ENCODE measurements around the gene ZNF280B.

ZNF280B gene, protein sequence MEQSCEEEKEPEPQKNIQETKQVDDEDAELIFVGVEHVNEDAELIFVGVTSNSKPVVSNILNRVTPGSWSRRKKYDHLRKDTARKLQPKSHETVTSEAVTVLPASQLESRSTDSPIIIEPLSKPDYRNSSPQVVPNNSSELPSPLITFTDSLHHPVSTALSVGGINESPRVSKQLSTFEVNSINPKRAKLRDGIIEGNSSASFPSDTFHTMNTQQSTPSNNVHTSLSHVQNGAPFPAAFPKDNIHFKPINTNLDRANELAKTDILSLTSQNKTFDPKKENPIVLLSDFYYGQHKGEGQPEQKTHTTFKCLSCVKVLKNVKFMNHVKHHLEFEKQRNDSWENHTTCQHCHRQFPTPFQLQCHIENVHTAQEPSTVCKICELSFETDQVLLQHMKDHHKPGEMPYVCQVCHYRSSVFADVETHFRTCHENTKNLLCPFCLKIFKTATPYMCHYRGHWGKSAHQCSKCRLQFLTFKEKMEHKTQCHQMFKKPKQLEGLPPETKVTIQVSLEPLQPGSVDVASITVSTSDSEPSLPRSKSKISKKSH

DNA sequence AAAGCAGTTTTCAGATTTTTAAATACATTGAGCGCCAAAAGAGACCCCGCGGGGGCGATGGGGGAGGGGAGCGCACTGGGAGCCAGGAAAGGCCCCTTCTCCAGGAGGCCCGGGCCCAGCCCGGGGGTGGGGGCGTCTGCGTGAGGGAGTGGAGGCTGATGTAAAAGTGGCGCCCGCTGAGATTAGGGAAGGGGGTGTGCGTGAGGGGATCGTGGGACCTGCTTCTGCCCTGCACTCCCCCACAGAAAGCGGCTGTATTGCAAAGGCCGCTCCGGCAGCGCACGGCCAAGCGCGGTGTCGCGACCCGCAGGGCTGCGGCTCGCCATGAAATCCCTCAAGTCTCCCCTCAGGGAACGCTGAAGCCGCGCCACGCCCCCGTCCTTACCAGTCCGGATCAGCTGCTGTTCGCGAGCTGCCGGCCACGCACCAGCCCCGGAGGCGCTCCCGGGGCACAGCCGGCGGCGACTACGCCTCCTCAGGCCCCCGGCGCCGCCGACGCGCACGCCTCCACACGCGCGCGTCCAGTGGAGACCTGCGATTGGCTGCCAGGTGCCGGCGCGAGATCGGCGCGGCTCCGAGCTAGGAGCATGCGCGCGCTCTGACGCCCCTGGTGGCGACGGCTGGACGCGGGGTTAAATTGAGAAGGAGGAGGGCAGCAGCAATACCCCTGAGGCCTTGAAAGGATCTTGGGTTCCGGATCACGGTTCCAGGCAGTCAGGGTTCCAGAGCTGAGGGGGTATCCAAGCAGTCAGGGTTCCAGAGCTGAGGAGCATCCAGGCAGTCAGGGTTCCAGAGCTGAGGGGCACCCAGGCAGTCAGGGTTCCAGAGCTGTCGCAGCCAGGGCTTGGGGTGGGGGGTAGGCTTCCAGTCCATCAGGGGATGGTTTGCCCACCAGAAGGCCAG is at the start of gene ZNF280B:
TSS of gene ZNF280B (minus strand) at position 469 of the 903 bp plus-strand sequence. CDS start 19,344 bp downstream, outside the sequence.
- DNase-seq = peak; percentile 95

DNA sequence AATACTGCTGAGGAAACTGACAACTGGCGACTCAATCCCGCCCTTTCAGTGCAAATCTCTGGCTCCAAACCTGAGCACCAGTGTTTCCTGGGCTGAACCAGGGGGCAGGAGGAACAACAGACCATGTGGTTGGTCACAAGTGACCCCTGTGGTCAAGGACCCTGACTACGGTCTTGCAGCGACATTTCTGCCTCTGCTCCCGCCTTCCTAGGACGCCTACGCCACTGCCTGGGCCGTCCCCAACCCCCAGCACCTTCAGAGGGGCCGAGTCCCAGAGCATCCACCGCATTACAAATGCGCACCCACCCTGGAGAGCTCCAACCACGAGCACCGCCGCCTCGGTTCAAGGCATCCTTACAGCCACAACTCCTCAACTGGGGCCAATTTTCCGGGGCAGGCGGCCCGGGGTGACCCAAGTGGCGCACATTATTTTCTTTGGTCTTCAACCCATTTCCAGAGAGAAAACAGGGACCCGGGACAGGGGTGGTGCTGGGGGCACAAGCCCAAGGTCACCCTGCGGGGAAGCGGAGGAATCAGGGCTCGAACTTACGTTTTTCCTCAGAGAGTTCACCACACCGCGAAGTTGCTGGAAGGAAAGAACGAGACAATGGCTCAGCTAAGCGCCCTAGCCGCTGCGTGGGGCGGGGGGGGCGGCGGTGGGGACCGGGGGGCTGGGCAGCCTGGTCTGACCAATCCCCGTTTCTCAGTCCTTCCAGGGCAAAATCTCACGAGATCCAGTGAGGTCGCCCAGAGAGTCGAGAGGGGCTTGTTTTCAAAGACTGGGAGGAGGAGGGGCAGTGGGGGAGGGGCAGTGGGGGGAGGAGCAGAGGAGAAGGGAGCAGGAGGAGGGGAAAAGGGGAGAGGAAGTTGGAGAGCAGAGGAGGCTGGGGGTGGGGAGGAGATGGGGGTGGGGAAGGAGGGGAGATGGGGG is 48.7 kb upstream of the ZNF280B start:
- no peak for DNase-seq

DNA sequence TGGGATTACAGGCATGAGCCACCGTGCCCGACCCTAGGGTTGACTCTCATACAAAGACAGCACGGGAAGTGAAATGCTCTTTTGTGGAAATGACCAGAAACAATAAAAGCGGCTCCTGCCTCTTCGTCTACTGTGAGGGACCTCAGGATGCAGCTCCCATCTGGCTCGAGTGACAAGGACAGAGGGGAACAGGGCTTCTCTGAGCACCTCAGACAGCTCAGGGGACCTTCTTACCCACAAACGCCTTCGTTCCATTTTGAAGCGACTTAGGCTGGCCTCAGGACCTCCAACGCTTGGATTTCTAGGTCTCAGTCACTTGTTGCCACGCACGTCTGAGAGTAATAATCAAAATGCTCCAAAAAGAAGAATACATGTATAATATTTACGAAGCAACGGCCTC is 48.0 kb upstream of the ZNF280B start:
- no peak for DNase-seq

DNA sequence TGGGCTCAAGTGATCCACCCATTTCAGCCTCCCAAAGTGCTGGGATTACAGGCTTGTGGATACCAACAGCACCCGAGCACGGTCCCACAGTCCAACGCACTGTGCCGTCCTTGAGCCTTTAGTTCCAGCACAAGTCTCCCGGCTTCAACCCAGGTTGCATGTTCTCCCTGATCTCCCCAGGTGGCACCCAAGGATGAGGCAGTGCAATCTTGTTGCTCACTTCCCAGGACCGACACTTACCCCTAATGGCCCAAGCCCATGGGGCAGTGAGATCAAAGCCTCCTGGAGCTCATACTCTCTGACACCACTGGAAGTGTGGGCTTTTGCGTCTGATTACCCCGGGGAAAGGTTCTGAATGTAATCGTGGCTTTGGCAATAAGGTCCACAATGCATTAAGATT is 47.1 kb upstream of the ZNF280B start:
- DNase-seq = no peak

DNA sequence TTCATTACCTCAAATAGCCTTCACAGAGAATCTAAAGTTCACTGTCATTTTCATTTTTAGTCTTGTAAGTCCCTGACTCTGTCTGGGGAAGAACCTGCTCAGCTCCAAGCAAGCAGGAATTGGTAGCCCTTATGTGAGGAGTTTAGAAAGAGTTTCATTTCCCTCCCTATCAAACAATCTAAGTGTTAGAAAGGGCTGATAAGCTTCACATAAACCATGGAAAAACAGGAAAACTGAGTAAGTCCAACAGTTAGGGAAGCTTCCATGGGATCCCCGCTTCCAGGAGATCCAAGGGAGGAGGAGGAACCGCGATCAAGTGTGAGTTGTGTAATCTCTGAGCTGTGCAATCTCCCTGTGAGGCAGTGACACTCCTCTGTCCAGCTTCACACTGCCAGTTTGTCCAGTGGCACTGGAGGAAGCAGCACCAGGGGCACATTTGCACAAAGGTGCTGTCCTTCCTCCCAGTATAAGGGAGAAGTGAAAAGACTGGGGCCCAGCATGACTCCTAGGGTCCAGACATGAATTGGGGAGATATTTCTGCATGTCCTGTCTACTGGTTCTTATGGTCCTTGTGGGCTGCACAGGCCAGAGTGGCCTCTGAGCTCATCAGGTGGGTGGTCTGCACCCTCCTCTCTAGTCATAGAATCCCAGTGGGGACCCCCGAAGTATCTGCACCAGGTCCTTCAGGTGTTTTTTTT is 46.2 kb upstream of the ZNF280B start:
- DNase-seq = no peak

DNA sequence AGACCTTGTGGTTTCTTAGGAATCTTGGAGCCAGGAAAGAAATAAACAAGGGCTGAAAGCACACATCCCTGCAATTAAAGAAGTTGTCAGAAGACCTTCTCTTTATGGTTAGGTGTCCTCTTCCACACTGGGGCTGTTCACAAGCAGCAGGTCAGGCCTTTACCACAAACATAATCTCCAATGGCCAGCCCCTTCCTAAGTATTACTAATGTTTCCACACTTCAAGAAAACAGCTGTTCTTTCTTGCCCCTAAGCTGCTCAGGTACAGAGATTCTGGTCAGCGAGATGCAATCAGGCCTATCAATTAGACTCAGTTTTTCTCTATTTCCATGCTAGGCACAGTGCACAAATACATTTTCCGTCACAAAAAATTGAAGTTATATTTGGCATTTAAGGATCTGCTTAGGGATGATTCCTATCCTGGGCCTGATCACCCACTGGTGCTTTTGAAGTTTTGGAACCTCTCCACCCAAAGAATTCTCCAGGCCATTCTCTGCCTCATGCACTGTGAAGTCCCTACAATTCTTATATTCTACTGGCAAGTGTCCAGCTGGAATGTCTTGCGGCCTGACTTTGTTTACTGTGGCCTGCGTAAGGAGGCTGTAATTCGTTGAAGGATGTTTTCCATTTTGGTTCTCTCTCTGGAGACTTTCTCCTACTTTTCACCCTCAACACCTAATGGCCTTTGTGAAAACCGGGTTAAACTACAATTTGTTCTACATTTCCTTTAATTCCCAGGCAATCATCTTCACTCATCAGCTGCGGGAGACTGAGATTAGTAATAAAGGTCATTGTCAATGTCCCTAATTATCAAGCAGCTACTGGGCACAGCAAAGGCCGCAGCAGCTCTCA is 45.4 kb upstream of the ZNF280B start:
- peak; percentile 7 for DNase-seq

DNA sequence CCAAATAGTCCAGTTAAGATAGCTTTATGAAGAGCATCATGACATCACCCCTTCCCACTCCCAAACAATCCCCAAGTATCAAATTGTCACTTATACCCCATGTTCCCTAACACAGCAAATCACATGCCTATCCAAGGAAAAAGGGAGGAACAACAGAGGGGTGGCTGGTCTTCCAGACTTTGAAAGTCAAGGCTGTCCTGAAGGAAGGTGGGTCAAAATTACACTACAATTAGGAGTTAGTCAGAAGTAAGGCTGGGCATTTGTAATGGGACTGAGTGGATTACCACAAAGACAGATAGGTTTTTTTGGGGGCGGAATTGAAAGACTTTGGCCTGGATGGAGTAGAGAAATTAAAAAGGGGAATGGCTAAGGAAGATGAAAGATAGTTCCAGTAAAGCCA is 44.6 kb upstream of the ZNF280B start:
- DNase-seq = no peak

DNA sequence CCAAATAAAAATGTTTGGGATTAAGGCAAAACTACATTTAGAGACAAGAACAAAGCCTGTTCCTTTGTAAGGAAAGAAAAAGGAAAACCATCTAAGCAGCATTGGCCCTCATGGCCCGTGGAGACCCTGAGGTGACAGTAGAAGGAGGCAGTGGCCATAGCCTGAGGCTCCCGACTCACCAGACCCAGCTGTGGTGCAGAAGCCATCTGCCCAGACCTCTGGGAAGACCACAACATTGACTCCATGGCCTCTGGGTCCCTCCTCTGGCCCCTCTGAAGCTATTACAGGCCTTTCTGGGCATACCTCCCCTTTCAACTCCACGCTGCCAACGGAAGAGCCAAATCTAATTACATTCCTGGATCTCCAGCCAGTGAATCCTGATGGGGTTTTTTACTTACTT is 44.1 kb upstream of the ZNF280B start:
- peak; percentile 67 for DNase-seq

DNA sequence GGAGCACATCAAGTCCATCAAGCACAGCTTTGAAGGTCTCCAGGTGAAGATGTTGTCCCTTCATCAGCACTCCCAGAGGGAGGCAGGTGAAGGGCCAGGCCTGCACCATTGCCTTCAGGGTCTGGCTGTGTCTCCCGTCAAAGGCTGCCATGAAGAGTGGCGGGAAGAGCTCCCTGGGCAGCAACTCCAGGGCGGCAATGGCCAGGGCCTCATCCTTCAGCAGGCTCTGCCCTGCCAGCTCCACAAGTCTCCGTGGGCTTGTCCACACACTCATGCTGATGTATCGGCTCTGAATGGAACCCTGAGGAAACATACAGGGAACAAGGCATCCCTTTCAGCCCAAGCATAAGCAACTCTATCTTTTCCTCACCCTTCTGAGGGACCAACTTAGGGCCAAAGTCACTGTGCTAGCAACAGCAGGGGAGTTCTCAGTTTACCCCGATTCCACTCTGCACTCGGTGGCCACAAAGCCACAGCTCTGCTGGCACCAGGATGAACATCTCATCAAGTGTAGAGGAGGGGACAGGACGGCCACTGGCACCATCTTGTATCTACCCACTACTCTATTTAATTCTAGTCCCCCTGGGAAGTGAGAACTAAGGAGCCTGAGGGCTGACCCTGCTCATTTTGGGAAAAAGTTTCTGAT is 42.4 kb upstream of the ZNF280B start:
- no peak for DNase-seq

DNA sequence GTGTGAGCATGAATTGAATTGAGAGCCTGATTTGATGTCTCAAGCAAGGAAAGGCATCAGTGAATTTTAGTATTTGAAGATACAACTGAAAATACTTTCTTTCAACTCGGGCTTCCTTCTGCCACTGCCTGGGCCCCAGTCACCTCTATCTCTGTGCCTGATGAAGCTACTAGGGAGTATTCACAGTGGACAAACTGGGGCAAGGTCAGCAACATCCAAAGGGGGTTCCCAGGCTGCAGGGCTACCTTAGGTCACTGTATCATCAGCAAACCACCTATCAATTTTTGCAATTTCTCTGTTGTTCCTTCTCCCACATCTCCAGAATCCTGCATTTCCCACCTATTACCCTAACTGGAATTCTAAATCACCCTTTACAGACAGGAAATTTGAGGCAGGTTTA is 40.4 kb upstream of the ZNF280B start:
- no peak for DNase-seq

DNA sequence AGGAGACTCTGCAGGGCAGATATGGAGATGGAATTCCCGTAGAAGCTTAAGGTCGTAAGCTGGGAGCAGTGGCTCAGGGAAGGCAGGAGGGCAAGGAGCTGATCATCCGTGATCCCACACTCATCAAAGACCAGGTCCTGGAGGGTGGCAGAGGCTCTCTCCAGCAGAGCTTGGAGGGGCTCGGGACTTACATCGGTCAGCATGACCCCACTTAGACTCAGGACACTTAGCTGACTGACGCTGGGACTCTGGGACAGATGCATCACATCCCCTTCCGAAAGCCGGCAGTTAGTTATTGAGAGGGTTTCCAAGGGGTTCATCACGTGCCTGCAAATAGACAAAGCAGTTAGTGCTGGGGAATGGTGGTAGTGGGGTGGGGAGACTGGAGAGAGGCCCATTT is 39.8 kb upstream of the ZNF280B start:
- no peak for DNase-seq

DNA sequence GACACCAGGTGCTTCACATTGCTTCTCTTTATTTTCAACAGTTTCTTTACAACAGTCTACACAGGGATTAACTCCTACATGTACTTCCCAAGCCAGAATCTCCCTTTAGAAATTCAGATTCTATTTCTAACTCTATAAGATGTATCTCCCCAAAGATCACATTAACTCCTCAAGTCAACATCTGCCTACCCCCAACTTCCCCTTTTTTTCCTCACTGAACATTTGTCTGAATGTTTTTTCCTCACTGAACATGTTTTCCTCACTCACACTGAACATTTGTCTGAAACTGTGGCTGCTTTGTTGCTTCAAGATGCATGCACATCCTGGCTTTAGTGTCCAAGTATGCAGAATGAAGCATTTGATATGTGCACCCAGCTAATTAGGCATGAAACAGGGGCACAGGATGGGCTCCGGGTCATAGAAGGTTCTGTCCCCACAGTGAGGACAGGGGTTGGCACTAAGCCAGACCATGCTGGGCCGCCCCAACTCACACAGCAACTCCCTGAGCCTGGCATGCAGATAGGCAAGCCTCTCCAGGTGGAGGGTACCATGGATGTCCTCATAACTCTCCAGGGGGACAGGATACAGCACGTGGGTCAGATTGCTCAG is 39.3 kb upstream of the ZNF280B start:
- DNase-seq = peak; percentile 69

DNA sequence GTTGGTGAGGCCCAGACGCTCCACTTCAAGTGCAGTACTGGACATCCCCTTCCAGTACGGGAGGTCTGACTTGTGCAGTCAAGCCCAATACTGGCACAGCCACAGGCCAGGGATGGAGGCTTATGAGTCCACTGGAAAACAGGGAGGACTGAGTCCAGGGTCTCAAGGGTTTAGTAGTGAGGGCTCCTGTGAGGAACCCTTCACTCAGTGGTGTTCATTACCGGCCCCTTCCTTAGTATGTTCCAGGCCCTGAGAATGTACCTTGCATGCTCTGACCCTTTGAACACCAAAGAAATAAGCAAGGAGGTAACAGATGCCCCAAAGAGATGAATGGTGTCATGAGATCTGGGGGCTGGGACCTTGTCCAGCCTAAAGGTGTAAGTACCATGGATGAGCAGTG is 38.7 kb upstream of the ZNF280B start:
- DNase-seq = no peak

DNA sequence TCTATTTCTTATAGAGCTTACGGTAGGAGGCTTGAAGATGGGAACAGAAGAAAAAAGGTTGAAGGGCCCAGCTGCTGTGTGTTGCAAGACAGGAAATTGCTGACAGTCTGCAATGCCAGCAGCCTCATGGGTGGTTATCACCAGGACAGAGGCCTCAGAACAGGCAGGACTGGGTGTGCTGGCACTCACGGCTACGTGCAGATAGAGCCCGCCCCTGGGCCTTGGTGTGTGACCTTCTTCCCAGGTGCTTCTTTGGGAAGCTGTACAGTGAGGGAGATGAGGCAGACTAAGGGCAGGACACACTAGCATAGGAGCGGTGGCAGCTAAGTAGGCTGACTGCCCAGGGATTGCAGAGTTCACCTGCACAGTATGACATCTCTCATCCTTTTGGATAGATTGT is 37.9 kb upstream of the ZNF280B start:
- peak; percentile 82 for DNase-seq

DNA sequence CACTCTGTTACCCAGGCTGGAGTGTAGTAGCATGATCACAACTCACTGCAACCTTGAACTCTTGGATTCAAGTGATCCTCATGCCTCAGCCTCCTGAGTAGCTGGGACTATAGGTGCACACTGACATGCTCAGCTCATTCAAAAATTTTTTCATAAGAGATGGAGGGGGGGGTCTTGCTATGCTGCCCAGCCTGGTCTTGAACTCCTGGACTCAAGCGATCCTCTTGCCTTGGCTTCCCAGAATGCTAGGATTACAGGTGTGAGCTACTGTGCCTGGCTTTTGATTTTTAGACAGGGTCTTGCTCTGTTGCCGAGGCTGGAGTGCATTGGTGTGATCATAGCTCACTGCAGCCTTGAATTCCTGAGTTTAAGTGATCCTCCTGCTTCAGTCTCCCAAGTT is 36.5 kb upstream of the ZNF280B start:
- DNase-seq = no peak

DNA sequence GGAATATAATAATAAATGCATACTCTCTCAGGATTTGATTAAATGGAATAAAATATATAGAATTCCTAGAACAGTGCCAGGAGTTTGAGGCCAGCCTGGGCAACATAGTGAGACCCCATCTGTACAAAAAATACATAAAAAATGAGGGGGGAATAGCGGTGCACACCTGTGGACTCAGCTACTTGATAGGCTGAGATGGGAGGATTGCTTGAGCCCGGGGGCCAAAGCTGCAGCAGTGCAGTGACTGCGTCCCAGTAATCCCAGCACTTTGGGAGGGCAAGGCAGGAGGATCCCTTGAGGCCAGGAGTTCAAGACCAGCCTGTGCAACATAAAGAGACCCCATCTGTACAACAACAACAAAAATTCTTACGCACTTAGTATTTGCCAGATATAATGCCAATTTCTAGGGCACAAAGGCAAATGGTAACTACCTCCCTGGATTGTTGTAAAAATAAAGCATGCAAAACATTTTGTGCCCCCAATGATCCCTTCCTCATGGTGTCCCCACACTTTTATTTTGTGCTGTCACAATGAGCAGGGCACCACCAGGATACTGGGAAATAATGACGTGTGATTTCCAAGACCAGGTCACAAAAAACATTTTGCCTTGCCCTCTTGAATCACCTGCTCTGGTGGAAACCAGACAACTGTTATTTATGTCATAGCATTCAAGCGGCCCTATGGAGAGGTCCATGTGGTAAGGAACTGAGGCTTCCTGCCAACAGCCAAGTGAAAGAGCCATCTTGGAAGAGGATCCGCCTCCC is 29.9 kb upstream of the ZNF280B start:
- no peak for DNase-seq

DNA sequence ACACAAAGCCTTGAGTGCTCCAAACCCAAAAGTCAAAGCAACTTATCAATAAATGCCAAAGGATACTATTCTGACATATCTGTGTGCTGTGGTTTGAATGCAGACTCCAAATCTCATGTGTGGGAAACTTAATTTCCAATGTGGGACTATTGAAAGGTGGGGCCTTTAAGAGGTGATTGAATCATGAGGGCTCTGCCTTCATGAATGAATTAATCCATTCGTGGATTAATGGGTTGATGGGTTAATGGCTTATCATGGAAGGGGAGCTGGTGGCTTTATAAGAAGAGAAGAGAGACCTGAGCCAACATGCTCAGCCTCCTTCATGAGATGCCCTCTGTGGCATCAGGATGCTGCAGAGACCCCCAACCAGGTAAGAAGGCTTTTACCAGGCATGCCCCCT is 28.4 kb upstream of the ZNF280B start:
- no peak for DNase-seq

DNA sequence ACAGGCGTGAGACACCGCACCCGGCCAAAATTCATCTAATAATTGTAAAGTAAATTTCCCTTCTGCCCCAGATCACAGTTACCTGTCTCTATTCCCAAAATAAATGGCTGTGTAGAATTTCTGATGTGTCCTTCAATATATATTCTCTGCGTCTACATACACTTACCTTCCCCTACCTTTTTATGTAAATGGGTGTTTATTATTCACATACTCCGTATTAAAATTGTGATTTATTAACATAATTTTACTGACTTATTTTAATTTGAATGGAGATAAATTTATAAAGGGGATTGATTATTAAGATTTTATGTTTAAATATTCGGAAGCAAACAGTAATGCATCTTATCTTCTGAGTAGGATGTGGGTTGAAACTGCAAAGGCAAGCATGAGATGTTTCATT is 28.0 kb upstream of the ZNF280B start:
- no peak for DNase-seq

DNA sequence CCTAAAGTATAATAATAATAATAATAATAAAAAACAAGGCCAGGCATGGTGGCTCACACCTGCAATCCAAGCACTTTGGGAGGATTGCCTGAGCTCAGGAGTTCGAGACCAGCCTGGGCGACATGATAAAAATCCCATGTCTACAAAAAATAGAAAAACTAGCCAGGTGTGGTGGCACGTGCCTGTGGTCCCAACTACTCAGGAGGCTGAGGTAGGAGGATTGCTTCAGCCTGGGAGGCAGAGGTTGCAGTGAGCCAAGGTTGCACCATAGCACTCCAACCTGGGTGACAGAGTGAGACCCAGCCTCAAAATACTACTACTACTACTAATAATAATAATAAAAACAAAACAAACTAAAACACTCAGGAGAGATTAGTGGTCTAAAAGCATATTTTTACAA is 27.1 kb upstream of the ZNF280B start:
- no peak for DNase-seq
